Right hindlimb (tissue), 1 donor: ENCODE results near the gene NHERF2.

Experiments used
- DNase-seq: peaks from one replicate; pipeline ENCODE4 v3.0.0-alpha.2; 2018

NHERF2 gene

DNA sequence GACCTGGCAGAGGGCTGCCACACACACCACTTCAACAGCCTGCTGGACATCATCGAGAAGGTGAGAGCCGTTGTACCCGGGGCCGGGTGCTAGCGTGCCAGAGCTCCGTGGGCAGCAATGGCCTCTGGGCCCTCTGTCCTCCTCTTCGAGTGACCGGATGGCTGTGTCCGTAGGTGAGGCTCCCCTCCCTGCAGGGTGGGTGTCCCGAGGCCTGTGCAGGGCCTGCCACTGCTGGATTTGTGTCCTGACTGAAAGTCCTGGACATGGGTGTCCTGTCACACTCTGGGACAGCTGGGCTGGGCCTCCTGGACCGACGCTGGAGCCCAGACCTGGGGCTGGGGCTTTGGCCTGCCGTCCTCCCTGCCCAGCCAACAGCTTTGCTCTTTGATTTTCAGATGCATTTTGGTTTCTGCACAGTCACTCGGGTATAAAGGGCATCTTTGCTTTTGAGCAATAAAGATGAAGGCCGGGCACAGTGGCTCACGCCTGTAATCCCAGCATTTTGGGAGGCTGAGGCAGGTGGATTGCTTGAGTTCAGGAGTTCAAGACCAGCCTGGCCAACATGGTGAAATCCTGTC, 37.8 kb downstream of the NHERF2 start:
- no peak for DNase-seq

DNA sequence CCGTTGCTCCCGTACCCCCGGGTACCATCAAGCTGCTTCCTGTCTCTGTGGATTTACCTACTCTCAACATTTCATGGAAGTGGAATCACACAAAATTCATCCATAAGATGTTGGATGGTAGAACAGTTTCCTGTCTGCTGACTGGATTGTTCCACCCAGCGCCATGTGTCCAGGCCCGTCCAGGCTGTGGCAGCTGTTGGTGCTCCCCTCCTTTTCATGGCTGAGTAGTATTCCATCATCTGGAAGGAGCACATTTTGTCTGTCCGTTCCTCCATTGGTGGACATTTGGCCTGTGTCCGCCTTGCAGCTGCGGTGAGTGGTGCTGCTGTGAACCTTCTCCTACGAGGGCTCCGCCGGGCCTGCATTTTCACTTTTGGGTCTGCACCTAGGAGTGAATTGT, 39.4 kb downstream of the NHERF2 start:
- no peak for DNase-seq

DNA sequence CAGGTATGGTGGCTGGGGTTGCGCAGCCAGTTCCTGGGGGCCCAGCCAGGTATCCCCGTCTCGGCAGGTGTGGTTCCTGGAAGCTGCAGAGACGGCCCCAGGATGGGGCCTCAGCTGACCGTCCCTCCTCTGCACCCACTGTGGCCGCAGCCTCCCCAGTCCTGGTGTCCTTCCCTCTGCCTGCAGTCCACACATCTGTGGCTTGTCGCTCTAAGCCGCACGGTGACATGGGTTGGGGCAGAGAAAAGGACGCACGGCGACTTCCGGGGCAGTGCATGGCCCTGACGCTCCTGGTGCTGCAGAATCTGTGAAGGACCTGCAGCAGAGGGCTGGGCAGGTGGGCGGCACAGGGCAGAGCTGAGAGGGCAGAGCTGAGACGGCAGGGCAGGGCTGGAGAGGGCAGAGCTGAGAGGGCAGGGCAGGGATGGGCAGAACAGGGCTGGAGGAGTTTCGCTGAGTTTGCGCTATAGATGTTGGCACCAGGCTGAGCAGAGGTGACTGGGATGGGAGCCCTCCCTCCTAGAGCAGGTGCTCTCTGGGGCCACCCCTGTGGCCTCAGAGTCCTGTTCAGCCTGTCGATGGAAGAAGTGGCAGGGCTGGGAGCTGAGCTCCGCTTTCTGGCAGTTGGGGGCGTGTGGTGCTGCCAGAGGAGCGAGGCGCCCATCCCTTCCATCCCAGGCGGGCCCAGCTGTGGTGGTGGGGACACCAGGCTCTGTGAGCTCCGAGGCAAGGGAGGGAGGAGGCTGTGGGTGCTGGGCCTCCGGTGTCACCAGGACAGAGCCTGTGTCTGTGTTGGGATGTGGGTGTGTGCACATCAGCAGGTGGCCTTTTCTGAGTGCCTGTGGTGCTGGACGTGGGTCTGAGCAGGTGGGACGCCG, 44.1 kb downstream of the NHERF2 start:
- DNase-seq = no peak

DNA sequence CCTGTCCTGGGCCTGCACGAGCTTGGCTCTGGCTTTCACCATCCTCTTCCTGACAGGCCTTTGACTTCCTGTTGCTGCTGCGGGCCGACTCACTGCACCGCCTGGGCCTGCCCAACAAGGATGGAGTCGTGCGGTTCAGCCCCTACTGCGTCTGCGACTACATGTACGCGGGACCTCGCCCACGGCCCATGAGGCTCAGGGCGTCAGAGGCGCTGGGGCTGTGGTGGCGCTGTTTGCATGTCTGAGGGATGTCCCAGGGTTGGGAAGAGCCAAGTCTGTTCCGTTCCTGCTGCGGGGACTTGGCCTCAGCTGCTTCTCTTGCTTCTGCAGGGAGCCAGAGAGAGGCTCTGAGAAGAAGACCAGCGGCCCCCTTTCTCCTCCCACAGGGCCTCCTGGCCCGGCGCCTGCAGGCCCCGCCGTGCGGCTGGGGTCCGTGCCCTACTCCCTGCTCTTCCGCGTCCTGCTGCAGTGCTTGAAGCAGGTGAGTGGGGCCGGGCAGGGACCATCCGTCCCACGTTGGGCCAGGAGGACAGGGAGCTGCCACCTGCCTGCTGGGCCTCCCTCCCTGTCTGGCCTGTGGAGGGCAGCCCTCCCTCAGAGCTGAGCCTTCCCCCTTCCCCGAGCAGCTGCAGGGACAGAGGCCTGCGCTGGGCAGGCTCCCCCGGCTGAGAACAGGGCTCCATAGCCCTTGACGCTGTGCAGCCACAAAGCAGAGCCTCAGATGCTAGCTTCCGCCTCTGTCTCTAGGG, 44.9 kb downstream of the NHERF2 start:
- DNase-seq = no peak

DNA sequence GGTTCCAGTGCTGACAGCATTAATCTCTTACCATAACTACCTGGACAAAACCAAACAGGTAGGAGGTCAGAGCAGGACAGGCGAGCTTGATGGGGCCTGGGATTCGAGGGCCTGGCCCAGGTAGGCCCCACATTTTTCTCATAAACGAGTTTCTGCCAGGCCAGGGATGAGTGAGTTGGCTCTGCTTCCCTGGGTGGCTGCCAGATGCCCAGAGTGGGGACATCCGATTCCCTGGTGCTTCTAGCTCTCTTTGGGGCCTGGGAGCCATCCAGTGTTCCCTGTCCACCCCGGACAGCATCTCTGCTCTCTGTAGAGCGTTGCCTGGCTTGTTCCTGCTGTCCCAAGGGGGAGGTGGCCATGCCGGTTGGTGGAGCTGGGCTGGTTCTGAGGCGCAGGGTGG, 46.2 kb downstream of the NHERF2 start:
- no peak for DNase-seq

DNA sequence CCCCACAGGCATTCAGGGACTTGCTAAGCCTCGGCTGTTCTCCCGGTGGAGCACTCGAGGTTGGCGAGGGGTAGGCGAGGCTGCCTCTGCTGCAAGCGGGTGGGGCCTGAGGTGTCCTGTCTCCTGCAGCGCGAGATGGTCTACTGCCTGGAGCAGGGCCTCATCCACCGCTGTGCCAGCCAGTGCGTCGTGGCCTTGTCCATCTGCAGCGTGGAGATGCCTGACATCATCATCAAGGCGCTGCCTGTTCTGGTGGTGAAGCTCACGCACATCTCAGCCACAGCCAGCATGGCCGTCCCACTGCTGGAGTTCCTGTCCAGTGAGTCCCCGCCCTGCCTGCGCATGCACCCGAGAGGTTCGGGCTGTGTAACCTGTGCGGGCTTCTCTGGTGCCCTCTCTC, 47.4 kb downstream of the NHERF2 start:
- no peak for DNase-seq

DNA sequence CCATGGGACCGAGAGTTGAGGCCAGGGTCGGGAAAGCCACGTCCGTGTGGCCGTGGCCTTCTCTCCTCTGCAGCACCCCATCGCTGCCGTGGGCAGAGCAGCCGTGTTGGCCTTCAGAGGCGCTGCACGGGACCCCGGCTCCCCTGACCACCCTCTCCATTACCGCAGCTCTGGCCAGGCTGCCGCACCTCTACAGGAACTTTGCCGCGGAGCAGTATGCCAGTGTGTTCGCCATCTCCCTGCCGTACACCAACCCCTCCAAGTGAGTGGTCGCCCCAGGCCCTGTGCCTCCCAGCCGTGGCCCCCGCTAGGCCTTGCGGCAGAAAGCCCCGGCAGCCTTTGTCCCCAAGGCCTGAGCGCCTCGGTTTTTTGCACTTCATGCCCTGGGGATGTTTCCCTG, 48.9 kb downstream of the NHERF2 start:
- no peak for DNase-seq

DNA sequence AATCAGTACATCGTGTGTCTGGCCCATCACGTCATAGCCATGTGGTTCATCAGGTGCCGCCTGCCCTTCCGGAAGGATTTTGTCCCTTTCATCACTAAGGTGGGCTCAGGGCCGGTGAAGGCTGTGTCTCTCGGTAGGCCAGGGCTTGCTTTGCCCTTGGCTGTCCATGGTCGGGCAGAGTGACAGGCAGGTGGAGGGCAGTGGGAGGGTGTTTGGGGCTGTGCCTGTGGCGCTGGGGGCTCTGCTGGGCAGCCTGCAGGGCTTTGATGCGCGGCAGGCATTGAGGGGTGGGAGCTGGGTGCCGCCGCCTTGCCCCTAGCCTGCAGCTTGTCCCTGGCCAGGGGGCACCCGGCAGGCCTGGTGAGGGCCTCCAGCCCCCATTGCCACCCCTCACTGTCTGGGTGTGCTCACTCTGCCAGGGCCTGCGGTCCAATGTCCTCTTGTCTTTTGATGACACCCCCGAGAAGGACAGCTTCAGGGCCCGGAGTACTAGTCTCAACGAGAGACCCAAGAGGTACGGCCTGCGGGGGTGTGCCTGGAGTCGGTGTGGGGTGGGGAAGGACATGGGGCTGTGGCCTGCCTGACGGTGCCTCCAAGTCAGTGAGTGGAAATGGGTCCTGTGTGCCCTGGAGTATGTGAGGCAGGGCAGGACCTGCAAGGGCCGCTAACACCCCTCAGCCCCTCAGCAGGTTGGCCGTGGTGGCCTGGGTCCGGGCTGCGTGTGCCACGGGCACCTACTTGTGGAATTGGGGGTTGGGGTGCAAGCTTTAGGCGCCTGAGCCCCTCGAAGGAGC, 49.6 kb downstream of the NHERF2 start:
- no peak for DNase-seq

DNA sequence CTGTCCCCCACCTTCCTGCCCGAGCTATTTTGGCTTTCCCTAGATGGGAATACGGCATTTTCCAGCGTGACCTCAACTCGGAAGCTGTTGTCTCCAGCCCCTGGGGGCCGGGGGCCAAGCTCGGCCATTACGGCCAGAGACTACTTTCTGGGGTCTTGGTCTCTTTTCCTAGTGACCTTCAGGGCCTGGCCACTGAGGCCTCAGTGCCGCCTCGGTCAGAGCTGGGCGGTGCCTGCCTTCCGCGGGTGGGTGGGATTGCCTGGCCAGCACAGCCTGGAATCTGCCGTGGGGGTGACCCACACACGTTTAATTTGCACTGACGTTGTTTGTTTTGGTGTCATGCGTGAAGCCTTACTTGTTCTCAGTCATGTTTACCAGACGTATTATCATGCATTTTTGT, 50.3 kb downstream of the NHERF2 start:
- no peak for DNase-seq

DNA sequence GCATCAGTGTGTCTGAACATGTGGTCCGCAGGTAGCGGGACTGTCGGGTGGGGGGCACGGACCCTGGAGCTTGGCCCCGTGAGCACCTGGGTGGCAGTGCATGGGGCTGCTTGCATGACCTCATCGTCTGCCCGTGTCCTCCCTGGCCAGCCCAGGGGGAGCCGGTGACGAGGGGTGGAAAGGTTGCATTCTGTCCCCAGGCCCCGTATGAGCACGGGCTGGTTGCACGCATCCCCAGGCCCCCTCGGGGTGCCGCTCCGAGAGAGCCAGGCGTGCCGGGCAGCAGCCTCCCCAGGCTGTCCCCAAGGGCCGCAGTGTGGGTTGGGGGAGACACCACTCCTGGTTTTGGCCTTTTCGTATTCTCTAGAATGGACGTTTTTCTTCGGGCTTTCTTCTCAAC, 51.0 kb downstream of the NHERF2 start:
- no peak for DNase-seq

DNA sequence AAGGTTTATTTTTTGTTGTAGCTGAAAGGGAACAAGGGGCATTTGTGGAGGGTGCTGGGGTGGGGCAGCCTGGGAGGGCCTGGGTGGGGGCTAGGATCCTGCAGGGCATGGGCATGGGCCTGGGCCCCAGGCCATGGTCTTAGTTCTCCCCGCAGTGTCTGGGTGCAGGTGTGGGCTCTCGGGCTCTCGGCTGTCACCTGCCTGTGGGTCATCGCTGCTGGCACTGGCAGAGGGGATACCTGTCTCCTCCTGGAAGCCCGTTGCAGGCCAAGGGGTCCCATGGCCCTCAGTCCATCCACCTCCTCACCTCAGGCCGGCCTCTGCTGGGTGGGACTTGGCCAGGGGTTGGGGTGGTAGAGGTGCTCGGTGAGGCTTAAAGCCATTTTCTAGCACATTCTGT, 51.4 kb downstream of the NHERF2 start:
- no peak for DNase-seq

DNA sequence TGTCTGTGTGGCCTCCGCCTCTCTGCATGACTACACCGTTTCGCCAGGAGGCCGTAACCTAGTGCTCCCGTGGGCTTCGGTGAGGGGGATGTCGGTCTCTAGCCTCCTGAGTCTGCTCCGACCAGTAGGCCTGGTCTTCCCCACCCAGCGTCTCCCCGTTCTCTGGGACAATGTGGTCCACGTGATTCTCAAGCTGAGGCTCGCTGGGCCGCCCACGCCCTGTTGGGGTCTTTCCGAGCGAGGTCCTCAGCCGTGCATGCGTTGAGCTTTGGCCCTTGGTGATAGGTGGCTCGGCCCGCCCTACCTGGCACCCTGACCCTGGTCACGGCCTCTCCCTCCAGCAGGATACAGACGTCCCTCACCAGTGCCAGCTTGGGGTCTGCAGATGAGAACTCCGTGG, 52.0 kb downstream of the NHERF2 start:
- DNase-seq = no peak

DNA sequence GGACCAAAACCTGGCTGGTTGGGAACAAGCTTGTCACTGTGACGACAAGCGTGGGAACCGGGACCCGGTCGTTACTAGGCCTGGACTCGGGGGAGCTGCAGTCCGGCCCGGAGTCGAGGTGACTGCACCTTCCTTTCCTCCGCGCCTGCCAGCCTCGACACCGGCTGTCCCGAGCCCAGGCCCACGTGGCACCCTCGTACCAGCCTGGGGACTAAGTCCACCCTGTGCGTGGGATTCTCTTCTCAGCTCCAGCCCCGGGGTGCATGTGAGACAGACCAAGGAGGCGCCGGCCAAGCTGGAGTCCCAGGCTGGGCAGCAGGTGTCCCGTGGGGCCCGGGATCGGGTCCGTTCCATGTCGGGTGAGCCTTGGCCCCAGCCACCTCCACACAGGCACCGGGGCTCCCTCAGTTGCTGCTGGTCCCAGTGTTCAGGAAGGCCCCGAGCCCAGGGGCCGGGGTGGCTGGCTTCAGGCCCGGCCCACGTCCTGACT, 52.7 kb downstream of the NHERF2 start:
- no peak for DNase-seq

DNA sequence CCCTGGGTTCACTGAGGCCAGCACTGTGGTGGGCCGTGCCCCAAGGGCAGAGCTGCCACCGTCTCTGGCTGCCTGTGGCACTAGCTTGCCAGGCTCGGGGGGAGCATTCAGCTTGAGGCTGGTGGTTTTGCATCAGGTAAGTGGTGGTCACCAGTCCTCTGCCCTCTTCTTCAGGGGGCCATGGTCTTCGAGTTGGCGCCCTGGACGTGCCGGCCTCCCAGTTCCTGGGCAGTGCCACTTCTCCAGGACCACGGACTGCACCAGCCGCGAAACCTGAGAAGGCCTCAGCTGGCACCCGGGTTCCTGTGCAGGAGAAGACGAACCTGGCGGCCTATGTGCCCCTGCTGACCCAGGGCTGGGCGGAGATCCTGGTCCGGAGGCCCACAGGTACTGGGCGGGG, 53.3 kb downstream of the NHERF2 start:
- DNase-seq = no peak

DNA sequence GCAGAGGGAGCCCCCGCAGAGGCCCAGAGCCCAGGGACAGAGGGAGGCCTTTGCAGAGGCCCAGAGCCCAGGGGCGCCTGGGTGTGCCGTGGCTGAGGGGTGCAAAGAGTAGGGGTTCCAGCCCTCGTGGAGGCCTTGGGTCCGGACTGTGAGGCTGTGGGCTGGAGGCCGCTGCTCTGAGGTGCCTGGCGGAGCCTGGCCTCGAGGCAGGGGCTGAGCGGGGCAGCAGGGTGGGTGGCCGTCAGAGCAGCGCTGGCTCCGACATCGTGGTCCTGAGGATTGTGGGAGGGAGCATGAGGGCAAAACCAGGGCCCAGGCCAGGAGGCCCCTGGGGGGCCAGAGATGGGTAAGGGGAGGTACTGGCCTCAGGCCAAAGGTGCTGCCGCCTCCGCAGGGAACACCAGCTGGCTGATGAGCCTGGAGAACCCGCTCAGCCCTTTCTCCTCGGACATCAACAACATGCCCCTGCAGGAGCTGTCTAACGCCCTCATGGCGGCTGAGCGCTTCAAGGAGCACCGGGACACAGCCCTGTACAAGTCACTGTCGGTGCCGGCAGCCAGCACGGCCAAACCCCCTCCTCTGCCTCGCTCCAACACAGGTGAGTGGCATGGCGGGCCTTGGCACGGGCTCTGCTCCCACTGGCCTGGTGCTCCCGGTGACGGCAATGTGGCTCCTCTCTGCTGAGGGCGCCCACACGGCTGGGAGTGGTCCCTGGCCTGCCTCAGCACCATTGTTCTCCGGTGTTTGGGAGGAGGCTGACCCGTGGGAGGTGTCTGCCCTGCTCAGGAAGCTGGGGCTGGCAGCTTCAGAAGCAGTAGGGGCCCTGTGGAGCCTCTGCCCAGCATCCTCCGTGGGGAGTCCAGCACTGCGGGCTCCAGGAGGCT, 54.7 kb downstream of the NHERF2 start:
- DNase-seq = no peak

DNA sequence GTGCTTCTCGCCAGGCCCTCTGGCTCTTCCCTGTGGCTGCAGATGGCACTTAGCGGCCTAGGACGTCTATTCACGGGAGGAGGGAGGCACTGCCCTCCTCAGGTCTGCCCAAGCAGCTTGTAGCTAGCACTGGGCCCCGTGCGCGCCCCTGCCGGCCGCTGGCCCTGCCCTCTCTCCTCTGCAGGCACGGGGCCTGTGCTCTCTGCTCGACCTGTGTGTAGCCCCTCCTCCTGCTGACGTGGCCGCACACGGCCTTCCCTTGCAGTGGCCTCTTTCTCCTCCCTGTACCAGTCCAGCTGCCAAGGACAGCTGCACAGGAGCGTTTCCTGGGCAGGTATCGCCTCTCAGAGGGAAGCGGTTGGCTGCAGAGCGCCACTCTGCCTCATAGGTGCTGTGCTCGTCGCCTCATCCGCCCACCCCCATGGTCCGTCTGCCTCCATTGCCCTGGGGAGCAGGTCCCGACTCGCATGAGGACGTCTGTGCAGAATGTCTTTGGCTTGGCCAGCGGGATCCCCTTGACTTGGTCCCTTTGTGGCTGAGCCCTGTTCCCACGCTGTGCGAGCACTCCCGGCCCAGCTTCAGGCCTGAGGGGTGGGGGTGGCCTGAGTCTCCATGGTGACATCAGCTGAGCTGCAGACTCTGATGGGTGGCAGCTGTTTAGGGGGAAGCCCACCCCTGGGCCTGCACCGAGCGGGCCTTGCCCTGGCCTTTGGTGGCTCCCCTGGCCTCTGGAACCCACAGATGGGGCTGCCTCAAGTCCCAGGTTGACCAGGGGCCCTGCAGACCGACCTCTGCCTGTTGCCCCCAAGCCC, 55.7 kb downstream of the NHERF2 start:
- DNase-seq = peak; percentile 71

DNA sequence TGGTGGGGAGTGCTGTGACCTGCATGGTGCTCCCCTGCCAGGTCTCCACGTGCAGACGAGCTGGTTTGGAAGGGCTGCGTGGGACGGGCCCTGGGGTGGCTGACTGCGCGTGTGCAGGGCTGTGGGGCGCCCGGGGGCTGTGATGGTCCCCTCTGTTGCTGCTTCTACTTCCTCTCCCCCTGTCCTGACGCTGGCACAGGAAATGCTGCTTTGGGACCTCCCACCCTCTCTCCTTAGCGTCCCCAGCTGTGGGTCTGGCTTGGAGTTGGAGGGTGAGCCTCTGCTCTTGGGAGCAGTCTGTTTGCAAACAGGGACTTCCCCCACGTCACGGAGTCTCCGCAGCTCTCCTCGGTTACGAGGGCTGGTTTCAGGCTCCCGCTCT, 56.3 kb downstream of the NHERF2 start:
- DNase-seq = no peak

DNA sequence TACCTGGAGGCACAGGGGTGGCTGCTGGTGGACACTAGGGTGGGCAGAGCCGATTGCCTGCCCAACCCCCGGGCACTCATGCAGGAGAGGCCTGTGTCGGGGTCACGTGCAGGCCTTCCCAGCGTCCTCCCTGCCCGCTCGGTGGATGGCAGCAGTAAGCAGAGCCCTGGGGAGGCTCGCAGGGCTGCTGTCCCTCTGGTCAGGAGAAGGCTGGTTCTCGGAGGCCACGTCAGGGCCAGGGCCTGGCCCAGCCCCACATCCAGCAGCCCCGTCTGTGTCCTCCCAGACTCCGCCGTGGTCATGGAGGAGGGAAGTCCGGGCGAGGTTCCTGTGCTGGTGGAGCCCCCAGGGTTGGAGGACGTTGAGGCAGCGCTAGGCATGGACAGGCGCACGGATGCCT, 56.7 kb downstream of the NHERF2 start:
- DNase-seq = no peak

DNA sequence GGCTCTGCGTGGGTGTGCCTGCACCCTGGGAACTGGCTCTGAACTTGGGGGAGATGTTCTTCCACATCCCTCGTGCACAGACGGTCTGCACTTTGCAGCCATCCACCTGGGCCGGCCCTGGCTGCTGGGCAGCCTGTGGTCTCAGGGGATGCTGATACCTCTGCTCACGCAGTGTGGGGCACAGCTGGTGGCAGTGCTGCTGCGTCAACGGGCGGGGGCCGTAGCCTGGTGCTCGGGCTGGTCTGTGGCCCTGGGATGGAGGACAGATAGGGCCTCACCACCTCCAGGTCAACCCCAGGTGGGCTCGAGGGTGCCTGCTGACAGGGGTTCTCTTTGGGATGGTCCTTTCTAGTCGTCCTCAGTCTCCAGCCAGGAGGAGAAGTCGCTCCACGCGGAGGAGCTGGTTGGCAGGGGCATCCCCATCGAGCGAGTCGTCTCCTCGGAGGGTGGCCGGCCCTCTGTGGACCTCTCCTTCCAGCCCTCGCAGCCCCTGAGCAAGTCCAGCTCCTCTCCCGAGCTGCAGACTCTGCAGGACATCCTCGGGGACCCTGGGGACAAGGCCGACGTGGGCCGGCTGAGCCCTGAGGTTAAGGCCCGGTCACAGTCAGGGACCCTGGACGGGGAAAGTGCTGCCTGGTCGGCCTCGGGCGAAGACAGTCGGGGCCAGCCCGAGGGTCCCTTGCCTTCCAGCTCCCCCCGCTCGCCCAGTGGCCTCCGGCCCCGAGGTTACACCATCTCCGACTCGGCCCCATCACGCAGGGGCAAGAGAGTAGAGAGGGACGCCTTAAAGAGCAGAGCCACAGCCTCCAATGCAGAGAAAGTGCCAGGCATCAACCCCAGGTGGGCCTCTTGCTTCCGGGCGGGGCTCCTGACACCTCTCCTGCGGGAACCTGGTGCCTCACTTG, 57.4 kb downstream of the NHERF2 start:
- no peak for DNase-seq
